SK-N-SH (cell line): ENCODE measurements around the gene MLC1. TPM values are rescaled to one million over a fixed set of nuclear protein-coding genes. Genes with fewer than 3 reads are reported as not detected.

Source experiments
- CTCF ChIA-PET: fragments of 300-600, 350-600 bp; formaldehyde crosslinking; extraction: SDS; loops from one replicate; lab custom pipeline; 2021; lab: Yijun Ruan, JAX
- POLR2A ChIA-PET: fragments of 350-600 bp; sonication (Branson Sonifier 250); formaldehyde crosslinking; extraction: SDS; loops from one replicate; lab custom pipeline; 2020; ENCODE audit warnings: antibody characterized with exemption, inconsistent platforms; lab: Yijun Ruan, JAX
- DNase-seq: peaks from one replicate; pipeline ENCODE4 v3.0.0; 2012
- H2AFZ ChIP-seq: fragments of 200-600 bp; sonication (generic); 2 replicates; pipeline ENCODE4 v1.8.1; 2016; ENCODE audit warnings: antibody characterized with exemption, mild to moderate bottlenecking, low read depth
- H3F3A ChIP-seq: fragments of 200-600 bp; sonication (generic); replicated peaks from 2 replicates; pipeline ENCODE3; 2016; ENCODE audit warnings: antibody characterized with exemption, mild to moderate bottlenecking; ENCODE audit not compliant: insufficient read depth
- H3K27ac ChIP-seq, 2 experiments: fragments of 200-500 bp in 1 of 2; fragments of 200-600 bp in 1 of 2; sonication (Bioruptor generic) in 1 of 2; sonication (generic), shearing (Covaris generic) in 1 of 2; 2 replicates each; pipeline versions ENCODE4 v1.5.1 to v1.6.1; 2014 to 2016; ENCODE audit warnings: low read depth in 2 of 2, inconsistent platforms in 1 of 2, low read length in 1 of 2, mild to moderate bottlenecking in 1 of 2, mixed read lengths in 1 of 2
- H3K27me3 ChIP-seq: fragments of 200-600 bp; sonication (generic), shearing (Covaris generic); 2 replicates; pipeline ENCODE4 v1.6.1; 2016; ENCODE audit warnings: mixed run types; ENCODE audit not compliant: insufficient read depth
- H3K36me3 ChIP-seq, 2 experiments: fragments of 200-500 bp in 1 of 2; fragments of 200-600 bp in 1 of 2; sonication (Bioruptor generic) in 1 of 2; sonication (generic) in 1 of 2; replicated peaks in 1 of 2; 2 replicates each; pipeline versions ENCODE3 to v1.5.1; 2014 to 2016; ENCODE audit warnings: low read length in 1 of 2, mild to moderate bottlenecking in 1 of 2; ENCODE audit not compliant: insufficient read depth in 2 of 2, control insufficient read depth in 1 of 2
- H3K4me1 ChIP-seq, 2 experiments: fragments of 200-500 bp in 1 of 2; fragments of 200-600 bp in 1 of 2; sonication (Bioruptor generic) in 1 of 2; sonication (generic), shearing (Covaris generic) in 1 of 2; 2 replicates each; pipeline versions ENCODE4 v1.5.1 to v1.6.1; 2014 to 2016; ENCODE audit warnings: low read depth in 1 of 2, low read length in 1 of 2, mixed run types in 1 of 2; ENCODE audit not compliant: insufficient read depth in 2 of 2, control insufficient read depth in 1 of 2
- H3K4me2 ChIP-seq: fragments of 200-600 bp; sonication (generic), shearing (Covaris generic); 2 replicates; pipeline ENCODE4 v1.6.1; 2017; ENCODE audit warnings: mixed run types
- H3K4me3 ChIP-seq, 2 experiments: fragments of 200-500 bp in 1 of 2; fragments of 200-600 bp in 1 of 2; sonication (Bioruptor generic) in 1 of 2; sonication (generic), shearing (Covaris generic) in 1 of 2; 2 replicates each; pipeline versions ENCODE4 v1.5.1 to v1.8.1; 2014 to 2016; ENCODE audit warnings: low read depth in 2 of 2, inconsistent platforms in 1 of 2, low read length in 1 of 2, mild to moderate bottlenecking in 1 of 2, mixed read lengths in 1 of 2, moderate library complexity in 1 of 2
- H3K79me2 ChIP-seq: fragments of 200-600 bp; sonication (generic); 2 replicates; pipeline ENCODE4 v1.8.1; 2017; ENCODE audit warnings: mild to moderate bottlenecking; ENCODE audit not compliant: insufficient read depth
- H3K9ac ChIP-seq: fragments of 200-600 bp; sonication (generic); 2 replicates; pipeline ENCODE4 v1.6.1; 2017; ENCODE audit warnings: mixed run types
- H3K9me2 ChIP-seq: fragments of 200-600 bp; sonication (generic); 2 replicates; pipeline ENCODE4 v1.6.1; 2017; ENCODE audit warnings: mixed run types
- H3K9me3 ChIP-seq: fragments of 200-600 bp; sonication (generic); 2 replicates; pipeline ENCODE4 v1.6.1; 2017; ENCODE audit warnings: mixed run types, mild to moderate bottlenecking, moderate library complexity
- H4K20me1 ChIP-seq: fragments of 200-600 bp; sonication (generic); 2 replicates; pipeline ENCODE4 v1.6.1; 2017; ENCODE audit warnings: mild to moderate bottlenecking, mixed run types; ENCODE audit not compliant: insufficient read depth
- CHD2 ChIP-seq: fragments of 150-350 bp; IDR thresholded peaks from 2 replicates; pipeline ENCODE4 v1.6.1; 2018; ENCODE audit warnings: low read length; ENCODE audit not compliant: partially characterized antibody
- CTCF ChIP-seq: fragments of 200-600 bp; sonication (generic); IDR thresholded peaks from 2 replicates; pipeline ENCODE4 v1.6.1; 2017; ENCODE audit warnings: antibody characterized with exemption, mild to moderate bottlenecking, moderate library complexity
- GABPA ChIP-seq: IDR thresholded peaks from 2 replicates; pipeline ENCODE4 v1.4.0; 2012; ENCODE audit warnings: low read depth, mild to moderate bottlenecking
- GATA2 ChIP-seq: sonication (generic); formaldehyde crosslinking; IDR thresholded peaks from 2 replicates; pipeline ENCODE4 v1.5.0; 2020; ENCODE audit warnings: mild to moderate bottlenecking, missing genetic modification reagents
- JUND ChIP-seq: IDR thresholded peaks from 2 replicates; pipeline ENCODE4 v1.4.0; 2012
- MXI1 ChIP-seq: IDR thresholded peaks from 2 replicates; pipeline ENCODE4 v1.6.1; 2012; ENCODE audit warnings: mild to moderate bottlenecking, low read depth, low read length, improper control_type of control experiment
- NFIC ChIP-seq: IDR thresholded peaks from 2 replicates; pipeline ENCODE4 v1.4.0; 2012; ENCODE audit warnings: borderline replicate concordance
- POLR2AphosphoS5 ChIP-seq: IDR thresholded peaks from 2 replicates; pipeline ENCODE4 v1.6.1; 2012; ENCODE audit warnings: low read depth, low read length
- RAD21 ChIP-seq: IDR thresholded peaks from 2 replicates; pipeline ENCODE4 v1.6.1; 2012; ENCODE audit warnings: mild to moderate bottlenecking, low read length
- RCOR1 ChIP-seq: fragments of 150-350 bp; IDR thresholded peaks from 2 replicates; pipeline ENCODE4 v1.6.1; 2017; ENCODE audit warnings: antibody characterized with exemption, low read length
- REST ChIP-seq: IDR thresholded peaks from 2 replicates; pipeline ENCODE4 v1.6.1; 2012; ENCODE audit warnings: mild to moderate bottlenecking, low read depth, low read length, moderate library complexity
- RFX5 ChIP-seq: IDR thresholded peaks from 2 replicates; pipeline ENCODE4 v1.6.1; 2012; ENCODE audit warnings: mild to moderate bottlenecking, improper control_type of control experiment, low read length
- SIN3A ChIP-seq: IDR thresholded peaks from 2 replicates; pipeline ENCODE4 v1.6.1; 2012; ENCODE audit warnings: low read depth, mild to moderate bottlenecking, low read length, moderate library complexity, borderline replicate concordance
- SMC3 ChIP-seq: IDR thresholded peaks from 2 replicates; pipeline ENCODE4 v1.6.1; 2012; ENCODE audit warnings: low read depth, low read length, improper control_type of control experiment
- TEAD4 ChIP-seq: IDR thresholded peaks from 2 replicates; pipeline ENCODE4 v1.4.0; 2012; ENCODE audit warnings: mild to moderate bottlenecking, borderline replicate concordance; ENCODE audit not compliant: insufficient read depth
- USF2 ChIP-seq: fragments of 150-350 bp; IDR thresholded peaks from 2 replicates; pipeline ENCODE4 v1.6.1; 2017; ENCODE audit warnings: antibody characterized with exemption, low read length, low read depth, borderline replicate concordance
- YY1 ChIP-seq: IDR thresholded peaks from 2 replicates; pipeline ENCODE4 v1.4.0; 2012; ENCODE audit warnings: low read depth, mild to moderate bottlenecking
- WGBS: methylation state at CpG from one replicate; pipeline ENCODE4 v1.1.6; 2017; ENCODE audit warnings: low lambda C conversion rate; 5-methylcytosine and 5-hydroxymethylcytosine counted together
- polyA plus RNA-seq, 3 experiments: library from polyadenylated mRNA; depleted of rRNA; stranded (reverse); fragments of >200 nt; gene quantifications; 2 replicates each; pipeline ENCODE4 v1.2.3, GENCODE V29; 2012

Gene MLC1
- polyA plus RNA-seq, 1 of the 3 experiments (the other 2 are of a cell fraction): not detected

GRCh38 chr22:50084080-50084477 lies 1.1 kb downstream of the MLC1 start:
- TF ChIP-seq YY1 (no peak), TEAD4 (no peak), GABPA (no peak), REST (no peak), CTCF (no peak), USF2 (no peak), GATA2 (CRISPR knock-in tag) (no peak), RAD21 (no peak), NFIC (no peak), CHD2 (no peak), SMC3 (no peak), MXI1 (no peak), JUND (no peak), RCOR1 (no peak), POLR2AphosphoS5 (no peak), SIN3A (no peak), RFX5 (no peak)
- no peak overlapping the region for H2AFZ ChIP-seq
- H3K4me3 ChIP-seq: no peak overlapping the region
- no peaks in the 10 kb centered on the region for H3K36me3 ChIP-seq
- H3K27me3 ChIP-seq: no peaks in the 10 kb centered on the region; the same call in 1 of the 2 replicates
- H3K4me1 ChIP-seq: peaks cover 0 to 16% of the 10 kb centered on the region in 2 experiments; a peak in 1 of 4 replicates
- peak; percentile 47 for DNase-seq
- no peak overlapping the region for H3K27ac ChIP-seq
- H3F3A ChIP-seq: no peaks in the 10 kb centered on the region
- H3K9me2 ChIP-seq: no peaks in the 10 kb centered on the region
- WGBS: 41% methylated on average over 6 of the region's 10 CpGs
- no peaks in the 10 kb centered on the region for H3K79me2 ChIP-seq
- H3K9ac ChIP-seq: no peak overlapping the region
- CTCF ChIA-PET: interaction anchor here (1.8 kb wide), 1 partner anchor 10 kb away, joined by 4 read pairs; no protein-coding TSS in a partner anchor
- H3K9me3 ChIP-seq: no peaks in the 10 kb centered on the region; the same call in 1 of the 2 replicates
- POLR2A ChIA-PET: no interaction called here
- H3K4me2 ChIP-seq: no peak overlapping the region
- no peaks in the 10 kb centered on the region for H4K20me1 ChIP-seq
